ENCODE results near the gene NTN4. TPM values are rescaled to one million over a fixed set of nuclear protein-coding genes. Genes with fewer than 3 reads are reported as not detected.

Gene NTN4
- total and polyA plus RNA-seq, 7 donors: 3.7 to 17.4 (median 7.2) TPM

DNA sequence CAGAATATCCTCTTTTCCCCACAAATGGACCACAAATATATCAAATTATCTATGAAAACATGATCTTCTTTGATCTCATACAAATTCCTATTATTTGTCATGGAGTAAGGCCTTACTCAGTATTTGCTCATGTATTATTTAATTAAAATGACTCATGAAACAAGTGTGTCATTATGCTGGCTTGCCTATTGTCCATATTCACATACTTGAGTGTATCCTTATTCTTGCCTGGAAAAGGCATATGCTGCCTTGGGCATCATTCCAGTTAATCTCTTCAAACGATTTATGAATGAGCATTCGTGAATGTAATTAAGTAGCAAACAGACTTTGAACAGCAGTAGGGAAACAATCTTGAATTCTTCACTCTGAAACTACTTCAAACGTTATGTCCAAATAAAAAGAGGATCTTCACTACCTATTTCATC, 45.6 kb upstream of the NTN4 start:
- TF ChIP-seq POLR2A (IDR thresholded peaks at IDR 0.05) (no peak), EP300 (IDR thresholded peaks at IDR 0.05) (no peak), POLR2AphosphoS5 (IDR thresholded peaks at IDR 0.05) (no peak), CTCF (IDR thresholded peaks at IDR 0.05) (no peak)
- Histone ChIP-seq H3K27ac (peak overlapping the region in 1 of 4 donors; percentile 18), H3K9me3 (no peaks in the 10 kb centered on the region), H3K36me3 (no peaks in the 10 kb centered on the region), H3K4me1 (peaks cover 0 to 13% (median 8%) of the 10 kb centered on the region in 4 donors), H3K4me3 (no peak overlapping the region), H3K27me3 (no peaks in the 10 kb centered on the region)
- intact Hi-C loops (cut with DNase I): no loop called here
- WGBS, 2 donors: 10 to 38% methylated on average over 3 of the region's 3 CpGs
- DNase-seq: no peak

GRCh38 chr12:95834572-95834971, 44.0 kb upstream of the NTN4 start:
- TF ChIP-seq EP300 (IDR thresholded peaks at IDR 0.05): no peak
- TF ChIP-seq CTCF (IDR thresholded peaks at IDR 0.05): no peak
- no peak for TF ChIP-seq POLR2AphosphoS5 (IDR thresholded peaks at IDR 0.05)
- TF ChIP-seq POLR2A (IDR thresholded peaks at IDR 0.05): no peak
- H3K4me3 ChIP-seq: no peak overlapping the region
- no peaks in the 10 kb centered on the region for H3K9me3 ChIP-seq
- no peaks in the 10 kb centered on the region for H3K27me3 ChIP-seq
- 93 to 99% methylated on average over 1 of the region's 1 CpG for WGBS, 2 donors
- H3K36me3 ChIP-seq: no peaks in the 10 kb centered on the region
- H3K27ac ChIP-seq: no peak overlapping the region
- no peak for DNase-seq
- H3K4me1 ChIP-seq: peaks cover 0 to 13% (median 8%) of the 10 kb centered on the region in 4 donors
- intact Hi-C loops (cut with DNase I): no loop called here

DNA sequence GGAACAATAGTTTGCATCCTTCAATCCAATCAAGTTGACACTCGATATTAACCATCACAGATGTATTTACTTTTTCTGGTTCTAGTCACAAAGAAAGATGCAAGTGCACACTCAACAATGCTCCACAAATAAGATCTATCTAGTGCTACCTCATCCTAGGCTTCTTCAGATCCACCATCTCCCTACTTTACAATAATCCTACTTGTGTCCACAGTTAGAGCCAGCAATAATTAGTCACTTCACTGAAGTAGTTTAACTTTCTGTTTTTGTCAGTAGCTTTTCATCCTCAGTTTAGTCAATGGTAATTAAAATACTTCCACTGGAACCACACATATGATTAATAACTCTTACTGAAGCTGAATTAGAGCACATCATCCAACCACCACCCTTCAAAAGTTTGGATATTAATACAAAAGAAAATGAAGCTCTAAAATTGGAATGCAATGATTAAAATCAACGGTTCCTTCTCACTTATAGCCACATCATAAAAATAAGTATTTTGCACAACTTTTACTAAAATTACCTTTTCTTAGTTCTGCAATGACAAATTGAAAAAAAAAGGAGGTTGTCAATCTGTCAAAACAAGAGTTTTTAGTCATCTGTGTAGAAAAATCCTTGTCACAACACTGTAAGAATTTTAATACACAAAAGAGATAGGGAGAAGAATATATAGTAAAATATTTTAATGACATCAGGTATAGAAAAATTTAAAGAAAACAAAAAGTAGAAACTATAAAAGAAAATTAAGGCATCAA, 39.9 kb upstream of the NTN4 start:
- no peaks in the 10 kb centered on the region for H3K4me1 ChIP-seq
- WGBS, 2 donors: 46 to 69% methylated on average over 2 of the region's 2 CpGs

DNA sequence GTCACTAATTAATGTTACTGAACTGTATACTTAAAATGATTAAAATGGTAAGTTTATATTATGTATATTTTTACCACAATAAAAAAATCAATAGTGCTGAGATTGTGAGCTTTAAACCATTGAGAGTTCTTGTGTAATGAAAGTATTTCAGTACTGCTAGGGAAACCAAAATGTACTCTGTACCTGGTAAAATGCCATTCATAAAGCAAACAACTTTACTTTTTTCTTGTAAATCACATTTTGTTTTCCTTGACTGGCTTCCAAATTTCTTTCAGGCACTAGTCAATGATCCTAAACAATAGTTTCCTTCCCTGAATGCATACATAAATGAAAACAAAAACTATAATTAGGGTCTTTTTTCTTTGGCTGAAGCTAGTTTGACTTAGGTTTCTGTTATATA, 38.8 kb upstream of the NTN4 start:
- DNase-seq: no peak
- Histone ChIP-seq H3K9me3 (no peaks in the 10 kb centered on the region), H3K27ac (no peak overlapping the region), H3K4me1 (no peaks in the 10 kb centered on the region), H3K36me3 (no peaks in the 10 kb centered on the region), H3K4me3 (no peak overlapping the region), H3K27me3 (no peaks in the 10 kb centered on the region)
- TF ChIP-seq CTCF (IDR thresholded peaks at IDR 0.05) (no peak), POLR2AphosphoS5 (IDR thresholded peaks at IDR 0.05) (no peak), EP300 (IDR thresholded peaks at IDR 0.05) (no peak), POLR2A (IDR thresholded peaks at IDR 0.05) (no peak)
- intact Hi-C loops (cut with DNase I): no loop called here

More for the DNA sequence above, 39.9 kb upstream of the NTN4 start:
- Histone ChIP-seq H3K36me3 (no peaks in the 10 kb centered on the region), H3K27me3 (no peaks in the 10 kb centered on the region), H3K4me3 (no peak overlapping the region), H3K9me3 (no peaks in the 10 kb centered on the region), H3K27ac (no peak overlapping the region)
- intact Hi-C loops (cut with DNase I): no loop called here
- no peak for DNase-seq
- TF ChIP-seq CTCF (IDR thresholded peaks at IDR 0.05): no peak
- TF ChIP-seq POLR2A (IDR thresholded peaks at IDR 0.05): no peak
- TF ChIP-seq EP300 (IDR thresholded peaks at IDR 0.05): no peak
- TF ChIP-seq POLR2AphosphoS5 (IDR thresholded peaks at IDR 0.05): no peak
